Esophagus (tissue), 2 donors: Measurements from ENCODE around the gene WWOX. TPM values are rescaled to one million over a fixed set of nuclear protein-coding genes. Genes with fewer than 3 reads are reported as not detected.

Source experiments
- H3K27ac ChIP-seq, 2 donors: one replicate each; pipeline ENCODE4 v1.5.1; 2013; ENCODE audit warnings: low read depth in 2 of 2, mild to moderate bottlenecking in 2 of 2, inconsistent platforms in 1 of 2, low read length in 1 of 2, moderate library complexity in 1 of 2
- H3K27me3 ChIP-seq, 2 donors: one replicate each; pipeline ENCODE4 v1.6.1; 2013; ENCODE audit warnings: low read length in 2 of 2, control low read depth in 1 of 2, mild to moderate bottlenecking in 1 of 2; ENCODE audit not compliant: insufficient read depth in 2 of 2, control insufficient read depth in 1 of 2
- H3K36me3 ChIP-seq, 2 donors: one replicate each; pipeline ENCODE4 v1.6.1; 2013; ENCODE audit warnings: low read length in 1 of 2; ENCODE audit not compliant: control insufficient read depth in 2 of 2, insufficient read depth in 2 of 2
- H3K4me1 ChIP-seq, 2 donors: one replicate each; pipeline ENCODE4 v1.6.1; 2013; ENCODE audit warnings: low read length in 1 of 2; ENCODE audit not compliant: control insufficient read depth in 2 of 2, insufficient read depth in 2 of 2
- H3K4me3 ChIP-seq, 2 donors: one replicate each; pipeline ENCODE4 v1.5.1; 2013; ENCODE audit warnings: low read length in 2 of 2, mild to moderate bottlenecking in 2 of 2, low read depth in 1 of 2, moderate library complexity in 1 of 2
- H3K9me3 ChIP-seq, 2 donors: one replicate each; pipeline ENCODE4 v1.6.1; 2013; ENCODE audit warnings: mild to moderate bottlenecking in 2 of 2, low read depth in 1 of 2, low read length in 1 of 2, moderate library complexity in 1 of 2; ENCODE audit not compliant: control insufficient read depth in 2 of 2, insufficient read depth in 1 of 2
- WGBS, 2 donors: extraction: QIAGEN DNeasy Blood & Tissue Kit; methylation state at CpG; one replicate each; pipeline ENCODE4 v1.1.7; 2013; 5-methylcytosine and 5-hydroxymethylcytosine counted together
- polyA plus RNA-seq, 2 donors: library from polyadenylated mRNA; stranded (reverse); fragments of 200-250 nt; gene quantifications; one replicate each; pipeline ENCODE4 v1.2.3, GENCODE V29; 2013
- donor health status: healthy with polysubstance abuse.
- donor health status: Bipolar disorder and iron deficiency.

WWOX gene
- polyA plus RNA-seq, 2 donors = 6.4 to 9.1 TPM

DNA sequence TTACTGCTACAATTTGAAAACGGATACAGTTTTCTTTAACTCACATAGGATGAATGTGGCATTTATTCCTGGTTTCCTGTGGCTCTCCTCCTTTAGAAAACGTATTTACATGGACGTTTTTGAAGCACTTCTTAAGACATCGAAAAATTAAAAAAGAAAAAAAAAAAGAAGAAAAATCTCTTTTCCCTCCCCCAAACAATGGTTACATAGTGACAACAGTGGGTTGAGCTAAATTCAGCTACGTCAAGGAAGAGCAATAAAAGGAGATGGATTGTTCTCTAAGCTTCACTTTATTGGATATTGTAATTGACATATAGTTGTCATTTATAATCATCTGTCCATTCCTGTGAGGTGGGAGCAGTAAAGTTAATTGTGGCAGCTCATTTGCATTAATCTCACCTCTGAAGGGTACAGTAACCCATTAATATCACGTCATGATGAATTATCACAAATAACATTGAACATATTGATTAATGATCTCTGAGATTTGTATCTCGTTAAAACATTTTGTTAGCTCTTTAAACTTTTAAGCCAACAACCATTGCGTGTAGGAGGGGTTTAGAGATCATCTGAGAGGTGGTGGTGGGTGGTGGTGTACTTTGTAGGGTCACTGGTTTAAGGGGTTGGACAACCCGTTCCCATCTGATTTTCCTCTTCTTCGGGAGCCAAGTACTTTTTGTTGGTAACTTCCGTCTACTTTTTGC, 184.2 kb downstream of the WWOX start:
- Histone ChIP-seq H3K27me3 (no peaks in the 10 kb centered on the region), H3K27ac (no peak overlapping the region), H3K9me3 (no peaks in the 10 kb centered on the region), H3K4me3 (no peak overlapping the region), H3K36me3 (no peaks in the 10 kb centered on the region), H3K4me1 (no peaks in the 10 kb centered on the region)
- 85 to 92% methylated on average over 11 of the region's 11 CpGs for WGBS, 2 donors

DNA sequence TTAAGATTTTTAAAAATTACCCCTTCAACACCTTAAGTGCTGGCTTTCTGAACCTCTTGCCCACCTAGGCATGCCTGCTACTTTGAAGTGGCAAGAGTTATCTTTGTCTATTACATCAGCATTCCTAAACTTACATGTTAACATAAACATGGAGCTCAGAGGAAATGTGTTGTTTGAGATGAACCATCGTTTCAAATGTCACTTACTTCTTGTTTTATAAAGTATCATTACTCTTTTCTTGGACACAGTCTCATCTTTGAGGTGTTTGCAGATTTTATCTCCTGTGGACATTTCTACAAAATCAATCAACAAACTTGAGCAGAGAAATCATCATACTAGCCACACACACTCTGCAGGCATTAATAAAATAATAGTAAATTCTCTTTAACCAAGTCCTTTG, 184.9 kb downstream of the WWOX start:
- Histone ChIP-seq H3K27me3 (no peaks in the 10 kb centered on the region), H3K4me1 (no peaks in the 10 kb centered on the region), H3K36me3 (no peaks in the 10 kb centered on the region), H3K4me3 (no peak overlapping the region), H3K27ac (no peak overlapping the region), H3K9me3 (no peaks in the 10 kb centered on the region)
- 71 to 76% methylated on average over 1 of the region's 1 CpG for WGBS, 2 donors

DNA sequence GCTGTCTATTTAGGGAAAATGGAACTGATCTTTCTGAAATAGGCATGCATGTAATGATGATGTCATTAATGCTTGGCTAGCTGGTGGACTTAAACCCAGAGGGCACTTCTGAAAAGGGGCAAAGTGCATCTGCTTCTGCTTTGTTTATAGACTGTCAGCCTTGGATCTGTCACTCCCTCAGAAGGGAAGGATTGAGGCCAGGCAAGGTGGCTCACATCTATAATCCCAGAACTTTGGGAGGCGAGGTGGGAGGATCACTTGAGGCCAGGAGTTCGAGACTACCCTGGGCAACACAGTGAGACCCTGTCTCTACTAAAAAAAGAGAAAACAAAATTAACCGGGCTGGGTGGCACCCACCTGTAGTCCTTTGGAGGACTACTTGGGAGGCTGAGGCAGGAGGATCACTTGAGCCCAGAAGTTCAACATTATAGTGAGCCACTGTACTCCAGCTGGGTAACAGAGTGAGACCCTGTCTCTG, 185.5 kb downstream of the WWOX start:
- H3K4me1 ChIP-seq = no peaks in the 10 kb centered on the region
- H3K27me3 ChIP-seq = no peaks in the 10 kb centered on the region
- 93 to 97% methylated on average over 3 of the region's 3 CpGs for WGBS, 2 donors
- H3K36me3 ChIP-seq = no peaks in the 10 kb centered on the region
- no peak overlapping the region for H3K4me3 ChIP-seq
- no peaks in the 10 kb centered on the region for H3K9me3 ChIP-seq
- H3K27ac ChIP-seq = no peak overlapping the region

DNA sequence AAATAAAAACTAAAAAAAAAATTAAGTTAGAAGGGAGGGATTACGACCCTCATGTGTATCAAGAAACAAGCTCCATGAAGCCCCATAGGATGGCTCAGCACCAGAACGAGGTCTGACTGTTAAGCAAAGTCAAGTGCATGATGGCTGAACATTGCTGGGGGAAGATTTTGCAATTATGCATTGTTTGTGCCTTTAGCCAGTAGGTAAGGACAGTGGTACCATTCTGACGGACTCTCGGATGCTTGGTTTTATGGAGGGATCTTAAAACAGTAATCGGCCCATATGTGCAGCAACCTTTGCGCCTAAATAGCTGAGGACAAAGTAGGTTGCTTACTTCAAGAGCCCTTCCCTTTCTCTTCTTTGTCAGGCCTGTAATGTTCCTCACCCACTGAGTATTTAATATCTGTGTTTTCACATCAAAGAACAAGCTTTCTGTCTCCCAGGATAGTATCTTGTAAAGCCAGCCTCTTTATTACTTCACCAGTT, 186.0 kb downstream of the WWOX start:
- 81 to 84% methylated on average over 6 of the region's 6 CpGs for WGBS, 2 donors
- Histone ChIP-seq H3K9me3 (no peaks in the 10 kb centered on the region), H3K4me3 (no peak overlapping the region), H3K27ac (no peak overlapping the region), H3K4me1 (no peaks in the 10 kb centered on the region), H3K36me3 (no peaks in the 10 kb centered on the region), H3K27me3 (no peaks in the 10 kb centered on the region)

DNA sequence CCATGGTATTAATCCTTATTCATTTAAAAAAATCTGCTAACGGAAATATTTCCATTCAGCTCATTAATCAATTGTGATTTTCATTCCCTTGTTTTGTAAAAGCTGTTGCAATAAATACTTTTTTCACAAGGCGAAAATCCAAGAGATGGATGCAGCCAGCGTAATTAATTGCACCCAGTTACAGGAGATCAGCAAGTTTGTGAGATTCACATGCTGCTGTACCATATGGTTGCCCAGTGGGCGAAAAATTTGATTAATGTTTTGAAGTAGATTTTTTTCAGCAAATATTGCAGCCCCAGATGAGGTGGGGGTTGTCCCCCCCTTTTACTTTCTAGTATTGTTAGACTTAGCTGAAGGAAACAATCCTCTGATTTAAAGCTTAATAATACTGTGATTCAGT, 186.6 kb downstream of the WWOX start:
- Histone ChIP-seq H3K36me3 (no peaks in the 10 kb centered on the region), H3K4me1 (no peaks in the 10 kb centered on the region), H3K27me3 (no peaks in the 10 kb centered on the region), H3K27ac (no peak overlapping the region), H3K4me3 (no peak overlapping the region), H3K9me3 (no peaks in the 10 kb centered on the region)
- WGBS, 2 donors = 89 to 91% methylated on average over 4 of the region's 4 CpGs

DNA sequence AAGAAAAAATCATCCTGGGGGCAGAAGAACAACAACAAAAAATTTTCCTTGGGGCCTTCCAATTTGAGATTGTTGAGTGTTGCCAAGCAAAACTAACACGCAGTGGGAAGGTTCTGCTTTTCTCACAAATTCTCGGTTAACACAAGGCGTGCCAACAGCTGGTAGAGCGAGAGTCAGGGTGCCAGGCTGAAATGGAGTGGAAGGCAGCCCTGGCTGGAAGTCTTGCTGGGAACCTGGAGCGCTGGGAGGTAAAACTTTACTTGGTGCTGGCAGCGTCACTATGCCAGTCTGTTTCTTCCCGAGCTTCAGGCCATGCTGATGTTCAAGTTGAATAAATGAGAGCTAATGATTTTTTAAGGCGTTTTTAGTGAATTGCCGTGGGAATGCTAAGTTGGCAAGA, 189.4 kb downstream of the WWOX start:
- Histone ChIP-seq H3K27ac (no peak overlapping the region), H3K27me3 (no peaks in the 10 kb centered on the region), H3K9me3 (no peaks in the 10 kb centered on the region), H3K36me3 (no peaks in the 10 kb centered on the region), H3K4me3 (no peak overlapping the region), H3K4me1 (peaks cover 0 to 2% of the 10 kb centered on the region in 2 donors)
- 94 to 95% methylated on average over 9 of the region's 9 CpGs for WGBS, 2 donors

DNA sequence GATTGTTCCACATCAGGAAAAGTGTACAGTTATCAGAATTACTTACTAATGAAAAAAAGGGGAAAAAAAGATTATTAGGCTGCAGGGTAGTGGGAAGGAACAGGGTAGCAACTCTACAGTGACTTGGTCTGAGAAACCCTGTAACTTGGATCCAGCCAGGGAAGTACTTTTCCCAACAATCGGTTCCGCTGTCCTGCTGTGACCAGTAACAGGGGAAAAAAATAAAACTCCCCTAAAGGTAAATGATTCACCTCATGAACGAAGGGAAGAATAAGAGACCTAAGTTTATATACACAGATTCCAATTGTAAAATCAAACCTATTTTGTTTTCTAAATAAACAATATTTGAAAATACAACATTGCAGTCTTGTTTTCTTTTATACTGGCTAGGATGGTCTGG, 189.9 kb downstream of the WWOX start:
- no peaks in the 10 kb centered on the region for H3K9me3 ChIP-seq
- H3K27me3 ChIP-seq = no peaks in the 10 kb centered on the region
- WGBS, 2 donors = 81 to 89% methylated on average over 3 of the region's 3 CpGs
- H3K36me3 ChIP-seq = no peaks in the 10 kb centered on the region
- H3K4me1 ChIP-seq = peaks cover 2 to 3% of the 10 kb centered on the region in 2 donors
- no peak overlapping the region for H3K4me3 ChIP-seq
- H3K27ac ChIP-seq = no peak overlapping the region

DNA sequence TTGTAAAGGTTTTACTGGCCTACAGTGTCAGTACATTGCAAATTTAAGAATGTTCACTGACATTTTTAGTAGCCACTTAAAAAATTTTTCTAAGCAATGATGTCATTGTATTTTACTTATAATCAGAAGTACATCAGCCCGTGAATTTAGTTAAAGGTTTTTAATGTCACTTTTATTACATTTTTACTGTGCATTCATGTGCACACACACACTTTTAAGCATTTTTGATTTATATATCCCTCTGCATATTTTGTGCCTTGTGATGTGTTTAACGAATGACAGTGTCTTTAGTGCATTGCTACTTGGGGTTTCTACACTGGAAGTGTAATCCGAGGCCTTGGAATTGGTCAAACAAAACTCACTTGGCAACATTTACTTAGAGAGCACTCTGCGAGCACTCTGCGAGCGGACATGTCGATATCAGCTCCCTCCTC, 190.4 kb downstream of the WWOX start:
- no peak overlapping the region for H3K4me3 ChIP-seq
- H3K27me3 ChIP-seq = no peaks in the 10 kb centered on the region
- no peak overlapping the region for H3K27ac ChIP-seq
- peaks cover 2 to 3% of the 10 kb centered on the region in 2 donors for H3K4me1 ChIP-seq
- 78 to 85% methylated on average over 7 of the region's 7 CpGs for WGBS, 2 donors
- no peaks in the 10 kb centered on the region for H3K36me3 ChIP-seq
- H3K9me3 ChIP-seq = no peaks in the 10 kb centered on the region

DNA sequence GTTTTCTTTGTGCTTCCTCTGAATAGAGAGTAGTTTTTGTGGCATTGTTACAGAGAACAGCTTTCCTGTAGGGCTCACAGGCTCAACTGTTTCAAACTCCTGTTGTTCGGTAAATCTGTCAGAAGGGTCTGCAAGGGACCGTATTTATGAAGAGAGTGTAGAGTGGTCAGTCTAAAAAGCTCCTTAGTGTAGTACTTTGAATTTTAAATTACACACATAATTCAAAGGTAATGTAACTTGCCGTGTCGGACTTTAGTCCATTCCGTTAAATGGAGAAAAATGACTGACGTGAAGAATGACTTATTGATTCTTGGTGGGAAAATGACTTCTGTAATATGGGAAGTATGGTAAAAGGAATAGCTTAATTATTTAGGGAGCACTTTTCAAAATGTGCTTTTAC, 190.9 kb downstream of the WWOX start:
- no peak overlapping the region for H3K4me3 ChIP-seq
- H3K27me3 ChIP-seq = no peaks in the 10 kb centered on the region
- no peaks in the 10 kb centered on the region for H3K36me3 ChIP-seq
- H3K4me1 ChIP-seq = peaks cover 2 to 3% of the 10 kb centered on the region in 2 donors
- no peaks in the 10 kb centered on the region for H3K9me3 ChIP-seq
- WGBS, 2 donors = 76 to 87% methylated on average over 6 of the region's 6 CpGs
- no peak overlapping the region for H3K27ac ChIP-seq
